LHCN-M2 (cell line): ENCODE results near the gene FAXC. TPM values are rescaled to one million over a fixed set of nuclear protein-coding genes. Genes with fewer than 3 reads are reported as not detected.
"Not testable (repeated sequence)": the region's sequence is repeated elsewhere in the genome, so short reads cannot be mapped to it uniquely, and the experiment has no call there.

ENCODE experiments used
- DNase-seq: peaks from one replicate; pipeline ENCODE4 v3.0.0-alpha.2; 2012; ENCODE audit warnings: low read depth
- total RNA-seq: library from RNA; depleted of rRNA; stranded (reverse); fragments of >200 nt; gene quantifications from 2 replicates; pipeline ENCODE4 v1.2.3, GENCODE V29; 2014

Gene FAXC
- total RNA-seq, 1 experiment from 2014 or later, result 2.9 TPM

GRCh38 chr6:99287523-99287922, 62.0 kb downstream of the FAXC start:
- no peak for DNase-seq

GRCh38 chr6:99285881-99286280, 63.6 kb downstream of the FAXC start:
- DNase-seq, result no peak

DNA sequence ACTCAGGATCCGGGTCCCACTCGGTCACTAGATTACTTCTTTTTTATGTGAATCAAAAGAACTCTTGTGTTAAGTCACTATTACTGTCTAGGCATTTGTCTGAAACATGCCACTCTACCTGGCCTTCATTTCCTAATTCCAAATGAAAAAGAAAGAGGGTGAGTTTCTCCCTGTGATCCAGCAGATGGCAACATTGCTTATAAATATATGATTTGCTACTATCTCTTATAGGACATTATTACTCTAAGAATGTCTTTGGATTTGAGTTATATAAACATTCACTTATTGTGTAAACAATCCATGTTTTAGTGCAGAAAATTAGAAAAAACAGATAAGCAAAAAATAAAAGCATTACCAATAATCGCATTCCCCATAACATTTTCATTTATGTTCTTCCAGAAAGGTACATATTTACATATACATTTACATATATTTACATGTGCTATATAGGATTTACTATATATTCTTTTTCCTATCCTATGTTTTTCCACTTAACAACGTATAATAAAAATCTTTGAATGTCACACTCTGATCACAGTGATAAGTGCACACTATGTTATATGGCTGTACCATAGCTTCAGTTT, 66.9 kb downstream of the FAXC start:
- peak; percentile 14 for DNase-seq

DNA sequence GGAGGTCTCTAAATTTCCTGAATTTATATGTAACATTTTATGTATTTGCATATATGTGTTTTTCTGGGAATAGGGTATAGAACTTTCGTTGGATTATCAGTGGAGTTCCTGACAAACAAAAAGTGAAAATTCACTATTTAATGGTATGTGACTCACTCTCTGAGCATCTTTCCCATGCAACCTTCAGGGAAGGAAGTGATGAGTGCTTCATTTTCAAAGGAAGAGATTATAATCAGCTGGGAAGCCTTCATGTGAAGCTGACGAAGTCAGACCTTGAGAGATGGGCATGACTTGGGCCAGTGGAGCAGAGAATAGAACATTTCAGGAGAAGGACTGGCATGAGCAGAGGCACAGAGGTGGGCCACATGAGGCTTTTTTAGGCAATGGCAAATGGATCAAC, 72.7 kb downstream of the FAXC start:
- DNase-seq, result peak; percentile 13

DNA sequence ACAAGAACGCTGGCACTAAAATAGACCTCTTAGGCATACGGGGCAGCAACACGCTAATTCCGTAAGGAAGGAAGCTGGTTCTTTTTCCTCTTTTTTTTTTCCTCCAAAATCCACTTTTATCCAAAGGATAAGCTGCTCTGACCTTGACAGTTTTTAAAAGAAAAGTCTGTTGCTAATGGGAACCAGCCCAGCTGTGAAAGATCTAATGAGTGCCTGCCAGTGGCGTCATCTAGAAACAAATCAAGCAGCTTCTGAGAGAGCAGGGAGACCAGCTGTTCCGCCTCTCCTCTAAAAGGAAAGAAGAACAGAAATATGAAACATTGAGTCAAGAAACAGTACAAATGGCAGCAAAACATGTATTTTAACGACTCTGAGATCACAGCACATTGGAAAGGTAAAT, 78.6 kb downstream of the FAXC start:
- DNase-seq, result peak; percentile 8

GRCh38 chr6:99270030-99270429, 79.4 kb downstream of the FAXC start:
- no peak for DNase-seq

DNA sequence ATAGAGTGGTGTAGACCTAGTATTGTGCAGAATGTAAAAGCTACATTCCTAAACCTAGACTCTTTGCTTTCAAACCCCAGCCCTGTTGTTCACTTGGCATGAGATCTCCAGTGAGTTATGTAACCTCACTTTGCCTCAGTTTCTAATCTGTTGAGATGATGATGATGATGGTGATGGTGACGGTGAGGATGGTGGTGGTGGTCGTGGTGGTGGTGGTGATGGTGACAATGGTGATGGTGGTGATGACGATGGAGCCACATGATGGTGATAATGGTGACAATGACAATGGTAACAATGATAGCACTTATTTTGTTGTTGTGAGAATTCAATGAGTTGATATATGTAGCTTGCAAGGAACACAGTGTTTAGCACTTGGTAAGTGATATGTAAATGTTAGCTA, 80.3 kb downstream of the FAXC start:
- no peak for DNase-seq

DNA sequence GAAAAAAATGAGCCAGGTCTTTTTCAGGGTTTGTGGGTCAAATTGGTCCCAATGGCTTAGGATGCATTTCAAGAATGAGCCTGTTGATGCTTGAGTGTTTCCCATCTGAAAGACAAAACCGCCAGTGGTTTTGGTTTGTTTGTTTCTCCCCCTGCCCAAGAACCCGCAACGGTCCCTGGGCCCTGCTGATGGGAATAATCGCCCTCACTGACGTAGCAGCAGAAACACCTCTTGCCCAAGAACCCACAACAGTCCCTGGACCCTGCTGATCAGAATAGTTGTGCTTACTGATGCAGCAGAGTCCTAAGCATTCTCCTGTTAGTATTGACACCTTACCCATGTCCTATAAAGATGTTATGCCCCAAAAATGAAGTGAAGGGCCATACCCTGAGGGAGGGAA, 82.5 kb downstream of the FAXC start:
- DNase-seq, result not testable (repeated sequence)

- DNase-seq, result not testable (repeated sequence)
Measured at GRCh38 chr6:99265447-99265846, 84.0 kb downstream of the FAXC start.

DNA sequence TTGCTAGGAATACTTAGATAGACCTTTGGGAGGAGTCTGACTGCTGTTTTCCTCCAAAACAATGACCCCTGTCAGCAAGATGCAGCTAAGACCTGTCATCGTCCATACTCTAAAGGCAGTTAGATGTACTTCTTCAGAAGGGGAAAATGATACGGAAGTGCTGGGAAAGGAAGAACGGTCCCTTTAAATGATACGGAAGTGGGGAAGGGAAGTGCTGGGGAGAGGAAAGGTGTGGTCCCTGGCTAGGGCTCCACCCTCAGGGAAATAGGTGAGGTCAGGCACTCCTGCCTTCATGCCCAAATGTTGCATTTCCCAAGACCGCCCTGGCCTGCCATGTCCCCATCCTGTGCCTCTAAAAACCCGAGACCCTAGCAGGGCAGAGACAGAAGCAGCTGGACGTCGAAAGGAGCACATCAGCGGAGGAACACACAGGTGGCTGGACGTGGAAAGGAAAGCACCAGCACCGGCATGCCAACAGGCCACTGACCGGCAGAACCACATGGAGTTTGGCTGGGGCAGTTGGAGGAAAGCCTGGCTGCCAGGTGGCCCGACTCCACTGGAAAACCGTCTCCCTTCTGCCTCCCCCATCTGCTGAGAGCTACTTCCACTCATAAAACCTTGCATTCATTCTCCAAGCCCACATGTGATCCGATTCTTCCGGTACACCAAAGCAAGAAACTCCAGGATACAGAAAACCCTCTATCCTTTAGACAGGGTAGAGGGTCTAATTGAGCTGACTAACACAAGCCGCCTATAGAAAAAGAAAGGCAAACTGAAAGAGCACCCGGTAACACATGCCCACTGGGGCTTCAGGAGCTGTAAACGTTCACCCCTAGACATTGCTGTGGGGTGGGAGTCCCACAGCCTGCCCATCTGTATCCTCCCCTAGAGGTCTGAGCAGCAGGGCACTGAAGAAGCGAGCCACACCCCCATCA, 94.6 kb downstream of the FAXC start:
- DNase-seq, result no peak

GRCh38 chr6:99253271-99253670, 96.2 kb downstream of the FAXC start:
- no peak for DNase-seq

- DNase-seq, result no peak
Measured at GRCh38 chr6:99252421-99252820, 97.1 kb downstream of the FAXC start.

DNA sequence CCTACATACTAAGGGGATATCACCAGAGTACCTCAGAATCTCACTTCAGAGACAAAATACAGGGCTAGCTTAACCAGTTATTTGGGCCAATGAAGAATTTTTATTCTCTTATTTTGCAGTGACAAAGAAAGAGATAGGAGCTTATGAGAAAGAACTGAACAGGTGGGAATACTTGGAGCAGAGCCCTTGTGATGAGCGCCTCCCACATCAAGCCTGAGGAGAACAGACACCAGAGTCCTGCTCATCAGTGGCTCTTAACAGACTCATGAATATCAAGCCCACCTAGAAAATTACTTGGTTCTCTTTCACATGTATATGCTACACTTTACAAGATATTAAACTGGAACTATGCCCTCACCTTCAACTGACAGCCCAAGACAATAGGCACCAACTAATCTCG, 99.0 kb downstream of the FAXC start:
- DNase-seq, result no peak

DNA sequence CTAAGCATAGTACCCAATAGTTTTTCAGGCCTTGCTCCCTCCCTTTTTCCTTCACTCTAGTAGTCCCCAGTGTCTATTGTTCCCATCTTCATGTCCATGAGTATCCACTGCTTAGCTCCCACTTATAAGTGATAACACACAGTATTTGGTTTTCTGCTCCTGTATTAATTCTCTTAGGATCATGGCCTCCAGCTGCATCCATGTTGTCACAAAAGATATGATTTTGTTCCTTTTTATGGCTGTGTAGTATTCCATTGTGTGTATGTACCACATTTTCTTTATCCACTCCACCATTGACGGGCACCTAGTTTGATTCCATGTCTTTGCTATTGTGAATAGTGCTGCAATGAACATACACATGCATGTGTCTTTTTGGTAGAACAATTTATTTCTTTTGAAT, 102.9 kb downstream of the FAXC start:
- no peak for DNase-seq

DNA sequence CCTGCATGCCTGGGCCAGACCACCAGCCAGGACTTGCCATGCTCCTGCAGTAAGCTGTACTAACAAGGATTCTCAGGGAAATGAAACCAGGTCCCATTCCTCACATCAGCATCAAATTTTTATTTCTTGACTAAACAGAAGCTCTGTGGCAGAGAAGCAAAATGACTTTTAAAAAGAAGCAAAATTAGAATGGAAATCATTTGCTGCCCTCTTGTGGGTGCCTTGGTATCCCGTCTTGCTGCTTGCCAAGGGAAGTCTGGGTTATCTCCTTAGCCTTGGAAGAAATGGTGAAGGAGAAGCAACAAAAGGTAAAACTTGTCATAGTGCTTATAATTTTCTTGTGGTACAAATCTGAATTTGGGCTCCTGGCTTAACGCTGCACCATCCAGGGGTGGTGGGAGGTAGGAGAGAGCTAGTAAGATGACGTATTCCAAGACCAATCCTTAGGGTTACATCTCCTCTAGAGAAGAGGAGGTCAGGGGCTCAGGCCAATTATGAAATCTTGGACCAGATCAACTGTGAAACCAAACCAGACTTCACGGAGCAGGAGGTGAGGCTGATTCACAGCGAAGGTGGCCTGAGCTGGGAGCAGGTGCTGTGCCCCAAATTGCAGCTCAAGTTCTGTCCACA, 107.5 kb downstream of the FAXC start:
- peak; percentile 28 for DNase-seq

DNA sequence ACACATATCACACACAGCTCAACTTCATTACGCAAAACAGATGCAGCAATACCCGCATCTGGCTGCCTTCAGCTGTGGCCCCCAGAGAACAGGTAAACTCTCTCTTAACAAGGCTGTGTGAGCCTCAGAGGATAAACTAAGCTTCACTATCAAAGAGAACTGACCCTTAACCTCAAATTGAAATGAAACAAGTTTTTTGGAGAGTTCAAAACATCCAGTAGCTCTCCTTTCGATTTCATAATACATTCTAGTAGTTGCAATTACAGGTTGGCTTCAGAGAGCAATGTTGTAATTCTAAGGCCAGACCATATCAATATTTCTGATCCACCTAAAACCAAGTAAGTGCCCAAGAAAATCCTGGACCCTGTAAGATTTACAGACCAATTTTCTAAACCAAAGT, 113.5 kb downstream of the FAXC start:
- no peak for DNase-seq

- DNase-seq, result no peak
Measured at GRCh38 chr6:99233219-99233618, 116.3 kb downstream of the FAXC start.

GRCh38 chr6:99232056-99232455, 117.4 kb downstream of the FAXC start:
- no peak for DNase-seq

GRCh38 chr6:99225172-99225571, 124.3 kb downstream of the FAXC start:
- no peak for DNase-seq
